Heart right ventricle (tissue), 16 donors: ENCODE data around the gene PLEKHG4B. TPM values are rescaled to one million over a fixed set of nuclear protein-coding genes. Genes with fewer than 3 reads are reported as not detected.

Source experiments
- ATAC-seq, 8 donors: fragments of 200-7000 bp; cut with Tn5 transposase; one replicate each; pipeline ENCODE4 v1.9.1; 2020; ENCODE audit warnings: mild to moderate bottlenecking in 8 of 8, moderate library complexity in 8 of 8, moderate number of reproducible peaks in 1 of 8
- DNase-seq, 2 donors: peaks; one replicate each; pipeline ENCODE4 v3.0.0-alpha.2; 2020
- H3K27ac ChIP-seq, 10 donors: fragments of 200-600 bp; sonication (generic) in 2 of 10; one replicate each; pipeline versions ENCODE4 v1.5.0 to v1.8.0; 2020 to 2022; ENCODE audit warnings: mild to moderate bottlenecking in 3 of 10
- H3K27me3 ChIP-seq, 7 donors: fragments of 200-600 bp; one replicate each; pipeline ENCODE4 v1.8.0; 2021 to 2022; ENCODE audit warnings: mild to moderate bottlenecking in 2 of 7
- H3K36me3 ChIP-seq, 9 donors: fragments of 200-600 bp; sonication (generic) in 1 of 9; one replicate each; pipeline versions ENCODE4 v1.5.0 to v1.8.0; 2020 to 2022; ENCODE audit warnings: mild to moderate bottlenecking in 2 of 9
- H3K4me1 ChIP-seq, 9 donors: fragments of 200-600 bp; sonication (generic) in 1 of 9; one replicate each; pipeline versions ENCODE4 v1.5.0 to v1.8.0; 2020 to 2022; ENCODE audit warnings: mild to moderate bottlenecking in 4 of 9
- H3K4me3 ChIP-seq, 10 donors: fragments of 200-600 bp; sonication (generic) in 2 of 10; one replicate each; pipeline versions ENCODE4 v1.5.0 to v1.8.0; 2020 to 2022; ENCODE audit warnings: mild to moderate bottlenecking in 7 of 10, moderate library complexity in 2 of 10
- H3K9me3 ChIP-seq, 11 donors: fragments of 200-600 bp in 10 of 11; sonication (generic) in 2 of 11; one replicate each; pipeline versions ENCODE4 v1.5.0 to v1.8.0; 2013 to 2022; ENCODE audit warnings: mild to moderate bottlenecking in 2 of 11, control low read depth in 1 of 11, moderate library complexity in 1 of 11
- WGBS, 2 donors: extraction: QIAGEN DNeasy Blood & Tissue Kit; methylation state at CpG; one replicate each; pipeline ENCODE4 v1.1.7; 2013; ENCODE audit warnings: inconsistent platforms in 1 of 2; 5-methylcytosine and 5-hydroxymethylcytosine counted together
- intact Hi-C, 10 donors: fragments of 100-400 bp; cut with DNase I; formaldehyde crosslinking; loops; one replicate each; pipeline versions ENCODE4 v1.11.1 to v1.14.2; 2022
- polyA plus RNA-seq, 2 donors: library from polyadenylated mRNA; stranded (reverse); fragments of 200-250 nt; gene quantifications; one replicate each; pipeline ENCODE4 v1.2.3, GENCODE V29; 2013
- total RNA-seq, 10 donors: library from RNA; stranded (reverse); fragmentation: NEBNext Ultra II Directional in 3 of 10; extraction: Animal tissue kit (Norgen Biotek cat#: 25700) in 3 of 10; gene quantifications; one replicate each; pipeline versions ENCODE4 v1.2.1 to v1.2.4, GENCODE V29; 2021 to 2023
- TF ChIP-seq, protein P1 (sequence below), 9 donors: fragments of 200-600 bp; sonication (generic) in 2 of 9; IDR thresholded peaks; one replicate each; pipeline versions ENCODE4 v1.5.0 to v1.8.0; 2021 to 2022; ENCODE audit warnings: antibody characterized with exemption in 9 of 9, mild to moderate bottlenecking in 5 of 9, moderate library complexity in 1 of 9
- donor health status: Arrhythmogenic right ventricular cardiomyopathy.
- donor health status: ischemic (EF 13 %, LVEDD 7.1; RV severe dilation, severe dysfunction).
- donor health status: healthy with polysubstance abuse.
- donor health status: DM: no; HTN: yes; CAD: no.
- donor health status: DM: no; HTN: no; CAD: no.
- donor health status: ischemic (EF 25% LVEDD 6.9; RV normal size, moderate dysfunction).
- donor health status: ischemic (EF 25% LVEDD 5.7; RV mildly dilated, moderate dysfunction).
- donor health status: healthy.
- donor health status: DM: yes; HTN: yes; CAD: no.
- donor health status: Ischemic cardiomyopathy.
- donor health status: ischemic (EF 35%, LVEDD 5.7; RV mildly dilated, moderate dysfunction).
- donor health status: nonischemic (EF 11% LVEDD 7.7; RV severe dilation, severe dysfunction).
- donor health status: DM: yes; HTN: yes; CAD: no.
- donor health status: PGD.
- donor health status: ischemic (EF 29% LVEDD 5.4; RV normal size, mild dysfunction).
- donor health status: nonischemic (EF 23%, LVEDD 6.1; RV moderate dilation, normal function).

PLEKHG4B gene
- total and polyA plus RNA-seq, 12 donors, result under 0.01 to 0.14 (median 0.05) TPM; not detected in 8

DNA sequence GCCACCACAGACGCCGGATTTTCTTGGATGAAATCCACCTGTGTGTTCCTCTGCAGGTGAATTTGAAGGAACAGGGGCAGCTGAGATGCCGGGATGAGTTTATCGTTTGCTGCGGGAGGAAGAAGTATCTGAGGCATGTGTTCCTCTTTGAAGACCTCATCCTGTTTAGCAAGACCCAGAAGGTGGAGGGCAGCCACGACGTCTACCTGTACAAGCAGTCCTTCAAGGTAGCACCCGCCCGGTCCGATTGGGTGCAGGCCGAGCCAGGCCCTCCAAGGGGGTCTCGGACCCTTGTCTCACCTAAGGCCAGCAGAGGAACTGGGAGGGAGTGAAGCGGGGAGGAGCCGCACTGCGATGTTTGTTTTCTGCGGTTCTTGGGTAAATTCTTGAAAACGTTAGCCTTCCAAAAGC is 80.9 kb downstream of the PLEKHG4B start:
- no peaks in the 10 kb centered on the region for H3K9me3 ChIP-seq
- H3K27me3 ChIP-seq, result no peaks in the 10 kb centered on the region
- TF ChIP-seq, protein P1, sequence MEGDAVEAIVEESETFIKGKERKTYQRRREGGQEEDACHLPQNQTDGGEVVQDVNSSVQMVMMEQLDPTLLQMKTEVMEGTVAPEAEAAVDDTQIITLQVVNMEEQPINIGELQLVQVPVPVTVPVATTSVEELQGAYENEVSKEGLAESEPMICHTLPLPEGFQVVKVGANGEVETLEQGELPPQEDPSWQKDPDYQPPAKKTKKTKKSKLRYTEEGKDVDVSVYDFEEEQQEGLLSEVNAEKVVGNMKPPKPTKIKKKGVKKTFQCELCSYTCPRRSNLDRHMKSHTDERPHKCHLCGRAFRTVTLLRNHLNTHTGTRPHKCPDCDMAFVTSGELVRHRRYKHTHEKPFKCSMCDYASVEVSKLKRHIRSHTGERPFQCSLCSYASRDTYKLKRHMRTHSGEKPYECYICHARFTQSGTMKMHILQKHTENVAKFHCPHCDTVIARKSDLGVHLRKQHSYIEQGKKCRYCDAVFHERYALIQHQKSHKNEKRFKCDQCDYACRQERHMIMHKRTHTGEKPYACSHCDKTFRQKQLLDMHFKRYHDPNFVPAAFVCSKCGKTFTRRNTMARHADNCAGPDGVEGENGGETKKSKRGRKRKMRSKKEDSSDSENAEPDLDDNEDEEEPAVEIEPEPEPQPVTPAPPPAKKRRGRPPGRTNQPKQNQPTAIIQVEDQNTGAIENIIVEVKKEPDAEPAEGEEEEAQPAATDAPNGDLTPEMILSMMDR (IDR thresholded peaks at IDR 0.05), result no peak
- ATAC-seq, result no peak
- no peak overlapping the region for H3K27ac ChIP-seq
- intact Hi-C loops, result no loop called here
- DNase-seq, result no peak
- no peak overlapping the region for H3K4me3 ChIP-seq
- H3K36me3 ChIP-seq, result no peaks in the 10 kb centered on the region
- H3K4me1 ChIP-seq, result peaks cover 0 to 20% (median 13%) of the 10 kb centered on the region in 9 donors
- WGBS, 2 donors, result 80 to 86% methylated on average over 17 of the region's 17 CpGs

DNA sequence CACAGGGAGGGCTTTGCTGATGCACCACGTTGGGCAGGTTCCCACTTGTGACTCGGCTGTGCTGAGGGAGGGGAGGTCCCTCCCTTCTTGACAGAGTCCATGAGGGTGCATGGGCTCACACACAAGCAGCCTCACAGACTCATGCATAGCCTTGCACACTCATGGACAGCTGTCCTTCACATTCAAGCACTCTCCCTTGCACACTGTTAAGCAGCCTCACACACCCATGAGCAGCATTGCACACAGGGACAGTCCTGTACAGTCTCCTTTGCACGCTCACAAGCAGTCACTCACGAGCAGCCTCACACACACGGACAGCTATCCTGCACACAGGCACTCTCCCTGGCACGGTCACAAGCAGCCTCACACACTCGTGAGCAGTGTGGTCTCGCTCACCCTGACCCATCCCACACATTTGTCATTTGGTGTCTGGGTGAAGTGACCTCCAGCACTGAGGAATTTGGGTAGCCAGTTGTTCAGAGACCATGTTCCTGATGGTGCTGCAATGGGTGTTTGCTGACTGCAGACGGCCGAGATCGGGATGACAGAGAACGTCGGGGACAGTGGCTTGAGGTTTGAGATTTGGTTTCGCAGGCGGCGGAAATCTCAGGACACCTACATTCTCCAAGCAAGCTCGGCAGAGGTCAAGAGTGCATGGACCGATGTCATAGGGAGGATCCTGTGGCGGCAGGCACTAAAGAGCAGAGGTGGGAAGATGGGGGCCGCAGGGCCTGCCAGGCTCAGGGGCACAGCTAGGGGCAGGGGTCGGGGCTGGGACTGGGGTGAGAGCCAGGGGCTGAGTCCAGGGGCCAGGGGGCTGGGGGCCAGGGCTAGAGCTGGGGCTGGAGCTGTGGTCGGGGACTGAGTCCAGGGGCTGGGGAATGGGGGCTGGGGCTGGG is 81.7 kb downstream of the PLEKHG4B start:
- intact Hi-C loops, result no loop called here
- H3K4me3 ChIP-seq, result no peak overlapping the region
- DNase-seq (no peak), ATAC-seq (no peak)
- 82 to 86% methylated on average over 22 of the region's 22 CpGs for WGBS, 2 donors
- no peaks in the 10 kb centered on the region for H3K27me3 ChIP-seq
- H3K4me1 ChIP-seq, result peaks cover 0 to 13% (median 10%) of the 10 kb centered on the region in 9 donors
- H3K27ac ChIP-seq, result no peak overlapping the region
- no peaks in the 10 kb centered on the region for H3K36me3 ChIP-seq
- TF ChIP-seq, protein P1 (IDR thresholded peaks at IDR 0.05), result no peak
- no peaks in the 10 kb centered on the region for H3K9me3 ChIP-seq

DNA sequence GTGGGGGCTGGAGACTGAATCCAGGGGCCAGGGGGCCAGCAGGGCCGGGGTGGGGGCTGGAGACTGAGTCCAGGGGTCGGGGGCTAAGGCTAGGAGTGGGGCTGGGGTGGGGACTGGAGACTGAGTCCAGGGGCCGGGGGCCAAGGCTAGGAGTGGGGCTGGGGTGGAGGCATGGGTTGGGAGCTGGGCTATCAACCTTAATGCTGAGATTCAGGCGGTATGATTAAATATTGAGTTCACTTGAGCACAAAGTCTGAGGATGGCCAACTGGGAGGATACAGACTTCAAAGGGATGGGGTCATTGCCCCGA is 82.3 kb downstream of the PLEKHG4B start:
- H3K9me3 ChIP-seq, result no peaks in the 10 kb centered on the region
- H3K36me3 ChIP-seq, result no peaks in the 10 kb centered on the region
- TF ChIP-seq, protein P1 (IDR thresholded peaks at IDR 0.05), result no peak
- intact Hi-C loops, result no loop called here
- H3K4me1 ChIP-seq, result peaks cover 0 to 8% (median 4%) of the 10 kb centered on the region in 9 donors
- no peaks in the 10 kb centered on the region for H3K27me3 ChIP-seq
- no peak overlapping the region for H3K27ac ChIP-seq
- WGBS, 2 donors, result 88 to 97% methylated on average over 5 of the region's 5 CpGs
- DNase-seq, result no peak
- H3K4me3 ChIP-seq, result no peak overlapping the region
- ATAC-seq, result no peak

DNA sequence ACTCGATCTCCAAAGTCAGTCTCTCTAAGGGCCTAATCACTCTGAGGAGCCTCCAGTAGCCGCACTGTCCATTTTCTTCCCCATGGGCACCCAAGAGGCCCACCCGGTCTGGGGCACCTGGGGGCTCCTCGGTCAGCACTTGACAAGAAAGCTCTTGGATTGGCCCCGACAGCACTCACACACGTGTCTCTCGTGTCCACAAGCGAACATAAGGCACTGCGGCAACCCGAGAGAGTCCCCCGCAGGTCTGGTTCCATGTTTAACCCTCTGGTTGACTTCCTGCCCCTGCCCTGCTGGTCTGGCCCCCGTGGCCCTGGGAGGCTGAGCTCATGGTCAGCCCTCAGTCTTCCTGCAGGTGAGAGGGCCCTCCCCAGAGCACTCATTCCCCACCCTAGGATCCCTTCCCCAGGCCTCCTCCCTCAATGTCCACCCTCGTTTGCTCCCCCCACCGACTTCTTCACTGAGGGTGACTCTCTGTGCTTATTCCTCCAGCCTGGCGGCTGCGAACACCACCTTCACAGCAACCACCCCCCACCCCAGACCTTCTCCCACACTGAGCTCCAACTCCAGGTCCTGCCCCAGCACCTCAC is 83.0 kb downstream of the PLEKHG4B start:
- ATAC-seq (no peak), DNase-seq (no peak)
- TF ChIP-seq, protein P1 (IDR thresholded peaks at IDR 0.05), result no peak
- intact Hi-C loops, result no loop called here
- Histone ChIP-seq H3K4me1 (peaks cover 0 to under 1% (median 0%) of the 10 kb centered on the region in 9 donors), H3K9me3 (no peaks in the 10 kb centered on the region), H3K27ac (no peak overlapping the region), H3K27me3 (no peaks in the 10 kb centered on the region), H3K4me3 (no peak overlapping the region), H3K36me3 (no peaks in the 10 kb centered on the region)
- 91% methylated on average over 16 of the region's 16 CpGs for WGBS, 2 donors
